ENCODE results near the gene INPP4A.

The INPP4A gene

DNA sequence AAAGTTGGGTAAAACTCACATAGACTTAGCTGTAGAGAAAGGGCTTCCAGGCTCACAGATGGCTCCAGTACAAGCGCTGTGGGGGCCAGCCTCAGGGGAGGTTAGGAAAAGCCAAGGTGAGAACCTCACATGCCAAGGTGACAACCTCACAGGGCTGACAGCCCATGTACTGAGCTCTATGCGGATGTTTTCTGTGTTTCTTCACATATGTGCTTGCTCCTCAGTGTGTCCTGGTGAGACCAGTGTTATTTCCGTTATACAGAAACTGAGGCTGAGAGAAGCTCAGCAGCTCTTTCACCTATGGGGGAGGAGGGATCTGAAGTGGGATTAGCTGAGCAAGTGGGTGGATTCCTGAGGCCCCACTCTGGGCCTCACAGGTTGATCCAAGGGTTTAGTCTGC, 67.3 kb downstream of the INPP4A start (continued):
- no peak for TF ChIP-seq ZFP69B (tag by site-specific recombination; IDR thresholded peaks at IDR 0.05)

DNA sequence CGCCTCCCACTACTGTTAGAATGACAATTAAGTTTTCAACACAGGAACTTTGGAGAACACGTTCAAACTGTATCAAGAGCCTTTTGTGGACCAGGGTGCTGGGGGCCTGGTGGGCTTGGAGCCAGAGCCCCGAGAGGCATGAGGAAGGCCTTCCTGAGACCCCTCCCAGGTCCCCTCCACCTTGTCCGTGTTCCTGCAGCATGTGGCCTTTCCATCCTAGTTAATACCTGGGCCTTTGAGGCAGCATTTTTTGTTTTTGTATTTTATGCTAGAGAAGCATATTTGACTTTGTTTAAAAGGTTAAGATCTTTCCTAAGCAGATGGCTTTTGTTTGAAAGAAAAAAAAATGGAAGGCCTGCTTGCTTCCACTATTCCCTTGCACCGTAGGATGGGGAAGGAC, 68.0 kb downstream of the INPP4A start:
- no peaks in the 10 kb centered on the region for H3K36me3 ChIP-seq (ENCODE audit: control insufficient read depth in 2 of 2, insufficient read depth in 1 of 2, low read length in 2 of 2)
- no peak overlapping the region for H3K27ac ChIP-seq (ENCODE audit: extremely low read depth, low read depth, low read length)
- POLR2A ChIA-PET, result no interaction called here
- CTCF ChIA-PET, result no interaction called here
- TF ChIP-seq ZNF138 (tag by site-specific recombination; IDR thresholded peaks at IDR 0.05; ENCODE audit: borderline replicate concordance), result no peak
- TF ChIP-seq, protein P1, sequence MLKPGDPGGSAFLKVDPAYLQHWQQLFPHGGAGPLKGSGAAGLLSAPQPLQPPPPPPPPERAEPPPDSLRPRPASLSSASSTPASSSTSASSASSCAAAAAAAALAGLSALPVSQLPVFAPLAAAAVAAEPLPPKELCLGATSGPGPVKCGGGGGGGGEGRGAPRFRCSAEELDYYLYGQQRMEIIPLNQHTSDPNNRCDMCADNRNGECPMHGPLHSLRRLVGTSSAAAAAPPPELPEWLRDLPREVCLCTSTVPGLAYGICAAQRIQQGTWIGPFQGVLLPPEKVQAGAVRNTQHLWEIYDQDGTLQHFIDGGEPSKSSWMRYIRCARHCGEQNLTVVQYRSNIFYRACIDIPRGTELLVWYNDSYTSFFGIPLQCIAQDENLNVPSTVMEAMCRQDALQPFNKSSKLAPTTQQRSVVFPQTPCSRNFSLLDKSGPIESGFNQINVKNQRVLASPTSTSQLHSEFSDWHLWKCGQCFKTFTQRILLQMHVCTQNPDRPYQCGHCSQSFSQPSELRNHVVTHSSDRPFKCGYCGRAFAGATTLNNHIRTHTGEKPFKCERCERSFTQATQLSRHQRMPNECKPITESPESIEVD (tag by site-specific recombination; IDR thresholded peaks at IDR 0.05), result no peak
- TF ChIP-seq ZNF433 (tag by site-specific recombination; IDR thresholded peaks at IDR 0.05; ENCODE audit: low read depth), result no peak
- no peak for TF ChIP-seq ZFHX2 (tag by site-specific recombination; conservative IDR thresholded peaks at IDR 0.05)
- TF ChIP-seq KLF1 (tag by site-specific recombination; IDR thresholded peaks at IDR 0.05), result no peak
- TF ChIP-seq, protein P2, sequence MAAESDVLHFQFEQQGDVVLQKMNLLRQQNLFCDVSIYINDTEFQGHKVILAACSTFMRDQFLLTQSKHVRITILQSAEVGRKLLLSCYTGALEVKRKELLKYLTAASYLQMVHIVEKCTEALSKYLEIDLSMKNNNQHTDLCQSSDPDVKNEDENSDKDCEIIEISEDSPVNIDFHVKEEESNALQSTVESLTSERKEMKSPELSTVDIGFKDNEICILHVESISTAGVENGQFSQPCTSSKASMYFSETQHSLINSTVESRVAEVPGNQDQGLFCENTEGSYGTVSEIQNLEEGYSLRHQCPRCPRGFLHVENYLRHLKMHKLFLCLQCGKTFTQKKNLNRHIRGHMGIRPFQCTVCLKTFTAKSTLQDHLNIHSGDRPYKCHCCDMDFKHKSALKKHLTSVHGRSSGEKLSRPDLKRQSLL (tag by site-specific recombination; IDR thresholded peaks at IDR 0.05), result no peak
- TF ChIP-seq WT1 (tag by site-specific recombination; IDR thresholded peaks at IDR 0.05), result no peak
- no peak for TF ChIP-seq ZBTB7A (tag by site-specific recombination; IDR thresholded peaks at IDR 0.05; ENCODE audit: low read depth)
- TF ChIP-seq ZBTB21 (tag by site-specific recombination; IDR thresholded peaks at IDR 0.05), result no peak
- no peak for TF ChIP-seq ZNF404 (tag by site-specific recombination; IDR thresholded peaks at IDR 0.05)
- TF ChIP-seq ZNF174 (tag by site-specific recombination; IDR thresholded peaks at IDR 0.05), result no peak
- H3K9me3 ChIP-seq (ENCODE audit: control insufficient read depth, insufficient read depth, low read depth, low read length), result no peaks in the 10 kb centered on the region
- H3K4me1 ChIP-seq (ENCODE audit: control insufficient read depth, insufficient read depth, low read length), result peaks cover 2% of the 10 kb centered on the region; the same call in 1 of the 2 replicates
- H3K4me3 ChIP-seq (ENCODE audit: low read depth, low read length), result no peak overlapping the region

DNA sequence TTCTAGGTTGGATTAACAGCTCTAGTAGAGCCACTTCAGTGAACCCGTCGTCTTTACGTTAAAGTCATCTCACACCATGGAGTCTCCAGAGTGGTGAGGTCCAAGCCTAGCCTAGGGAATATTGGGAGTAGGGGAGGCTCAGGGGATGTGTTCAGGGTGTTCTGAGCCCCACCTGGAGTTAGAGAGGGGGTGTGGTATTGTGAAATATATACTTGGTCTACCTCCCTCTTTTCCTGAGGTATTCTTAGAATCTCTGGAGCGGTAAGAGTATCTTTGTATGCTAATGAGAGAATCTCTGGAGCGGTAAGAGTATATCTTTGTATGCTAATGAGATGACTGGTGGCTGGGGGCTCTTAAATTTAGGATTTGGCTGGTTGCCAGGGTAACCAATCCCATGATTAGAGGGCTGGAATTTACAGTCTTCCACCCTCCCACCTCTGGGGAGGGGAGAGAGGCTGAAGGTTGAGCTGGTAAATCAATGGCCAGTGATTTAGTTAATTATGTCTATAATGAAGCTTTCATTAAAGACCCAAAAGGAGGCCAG, 69.5 kb downstream of the INPP4A start:
- no peaks in the 10 kb centered on the region for H3K9me3 ChIP-seq (ENCODE audit: control insufficient read depth, insufficient read depth, low read depth, low read length)
- no peaks in the 10 kb centered on the region for H3K36me3 ChIP-seq (ENCODE audit: control insufficient read depth in 2 of 2, insufficient read depth in 1 of 2, low read length in 2 of 2)
- H3K4me3 ChIP-seq (ENCODE audit: low read depth, low read length), result no peak overlapping the region
- H3K27ac ChIP-seq (ENCODE audit: extremely low read depth, low read depth, low read length), result no peak overlapping the region
- ChIA-PET POLR2A (no interaction called here), CTCF (interaction anchor here (0.8 to 1.1 kb wide), 2 partner anchors 9 to 35 kb away, joined by 3 to 4 read pairs; no protein-coding TSS in a partner anchor)
- TF ChIP-seq MZF1 (tag by site-specific recombination; IDR thresholded peaks at IDR 0.05; ENCODE audit: borderline replicate concordance) (no peak), ZSCAN16 (tag by site-specific recombination; IDR thresholded peaks at IDR 0.05) (no peak), ZIC2 (tag by site-specific recombination; IDR thresholded peaks at IDR 0.05) (no peak), ZNF157 (tag by site-specific recombination; IDR thresholded peaks at IDR 0.05) (no peak), ZNF416 (tag by site-specific recombination; IDR thresholded peaks at IDR 0.05) (no peak), ZNF677 (tag by site-specific recombination; IDR thresholded peaks at IDR 0.05) (no peak), ZNF843 (tag by site-specific recombination; IDR thresholded peaks at IDR 0.05) (no peak), ZNF596 (tag by site-specific recombination; IDR thresholded peaks at IDR 0.05) (no peak), ZNF121 (tag by site-specific recombination; IDR thresholded peaks at IDR 0.05) (no peak), HOXC10 (CRISPR knock-in tag; IDR thresholded peaks at IDR 0.05) (no peak), KLF7 (tag by site-specific recombination; IDR thresholded peaks at IDR 0.05; ENCODE audit: borderline replicate concordance) (no peak), ZNF114 (tag by site-specific recombination; IDR thresholded peaks at IDR 0.05) (no peak), ZNF266 (tag by site-specific recombination; IDR thresholded peaks at IDR 0.05; ENCODE audit: low read depth) (no peak), ZNF138 (tag by site-specific recombination; IDR thresholded peaks at IDR 0.05; ENCODE audit: borderline replicate concordance) (no peak), ZXDB (tag by site-specific recombination; IDR thresholded peaks at IDR 0.05) (no peak)
- TF ChIP-seq, protein P3, sequence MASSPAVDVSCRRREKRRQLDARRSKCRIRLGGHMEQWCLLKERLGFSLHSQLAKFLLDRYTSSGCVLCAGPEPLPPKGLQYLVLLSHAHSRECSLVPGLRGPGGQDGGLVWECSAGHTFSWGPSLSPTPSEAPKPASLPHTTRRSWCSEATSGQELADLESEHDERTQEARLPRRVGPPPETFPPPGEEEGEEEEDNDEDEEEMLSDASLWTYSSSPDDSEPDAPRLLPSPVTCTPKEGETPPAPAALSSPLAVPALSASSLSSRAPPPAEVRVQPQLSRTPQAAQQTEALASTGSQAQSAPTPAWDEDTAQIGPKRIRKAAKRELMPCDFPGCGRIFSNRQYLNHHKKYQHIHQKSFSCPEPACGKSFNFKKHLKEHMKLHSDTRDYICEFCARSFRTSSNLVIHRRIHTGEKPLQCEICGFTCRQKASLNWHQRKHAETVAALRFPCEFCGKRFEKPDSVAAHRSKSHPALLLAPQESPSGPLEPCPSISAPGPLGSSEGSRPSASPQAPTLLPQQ (tag by site-specific recombination; IDR thresholded peaks at IDR 0.05), result no peak
- TF ChIP-seq, protein P4, sequence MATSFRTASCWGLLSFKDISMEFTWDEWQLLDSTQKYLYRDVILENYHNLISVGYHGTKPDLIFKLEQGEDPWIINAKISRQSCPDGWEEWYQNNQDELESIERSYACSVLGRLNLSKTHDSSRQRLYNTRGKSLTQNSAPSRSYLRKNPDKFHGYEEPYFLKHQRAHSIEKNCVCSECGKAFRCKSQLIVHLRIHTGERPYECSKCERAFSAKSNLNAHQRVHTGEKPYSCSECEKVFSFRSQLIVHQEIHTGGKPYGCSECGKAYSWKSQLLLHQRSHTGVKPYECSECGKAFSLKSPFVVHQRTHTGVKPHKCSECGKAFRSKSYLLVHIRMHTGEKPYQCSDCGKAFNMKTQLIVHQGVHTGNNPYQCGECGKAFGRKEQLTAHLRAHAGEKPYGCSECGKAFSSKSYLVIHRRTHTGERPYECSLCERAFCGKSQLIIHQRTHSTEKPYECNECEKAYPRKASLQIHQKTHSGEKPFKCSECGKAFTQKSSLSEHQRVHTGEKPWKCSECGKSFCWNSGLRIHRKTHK (tag by site-specific recombination; IDR thresholded peaks at IDR 0.05), result no peak
- peaks cover 2% of the 10 kb centered on the region; the same call in 1 of the 2 replicates for H3K4me1 ChIP-seq (ENCODE audit: control insufficient read depth, insufficient read depth, low read length)

All from HEK293 (cell line).